HG03066 (cell line): ENCODE data around the gene GOLGA7B.
"Not testable (repeated sequence)": the region's sequence is repeated elsewhere in the genome, so short reads cannot be mapped to it uniquely, and the experiment has no call there.

Experiments
- ATAC-seq: cut with Tn5 transposase; IDR thresholded peaks from one replicate; pipeline ENCODE4 v1.9.1; 2021; ENCODE audit warnings: low read depth; ENCODE audit not compliant: unreplicated experiment

Gene GOLGA7B

DNA sequence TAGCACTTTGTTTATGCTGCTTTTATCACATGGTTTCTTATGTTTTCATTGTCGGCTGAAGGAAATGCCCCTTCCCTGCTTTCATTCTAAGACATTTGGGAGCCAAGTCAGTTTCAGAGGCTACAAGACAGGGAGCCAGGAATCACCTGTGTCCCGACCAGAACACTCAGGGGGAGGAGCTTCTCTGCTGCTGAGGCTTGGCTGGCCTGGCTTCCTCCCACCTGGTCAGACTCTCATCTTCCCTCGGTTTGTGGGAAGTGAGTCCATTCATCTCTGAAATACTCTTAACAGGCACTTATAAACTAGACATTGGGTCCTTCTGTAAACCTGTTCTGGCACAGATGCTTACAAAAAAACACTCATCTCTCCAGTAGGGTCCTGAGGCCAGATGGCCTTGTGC lies 19.6 kb upstream of the GOLGA7B start:
- ATAC-seq = no peak

GRCh38 chr10:97831259-97831658 lies 18.4 kb upstream of the GOLGA7B start:
- no peak for ATAC-seq

GRCh38 chr10:97836446-97836845 lies 13.2 kb upstream of the GOLGA7B start:
- ATAC-seq = no peak

DNA sequence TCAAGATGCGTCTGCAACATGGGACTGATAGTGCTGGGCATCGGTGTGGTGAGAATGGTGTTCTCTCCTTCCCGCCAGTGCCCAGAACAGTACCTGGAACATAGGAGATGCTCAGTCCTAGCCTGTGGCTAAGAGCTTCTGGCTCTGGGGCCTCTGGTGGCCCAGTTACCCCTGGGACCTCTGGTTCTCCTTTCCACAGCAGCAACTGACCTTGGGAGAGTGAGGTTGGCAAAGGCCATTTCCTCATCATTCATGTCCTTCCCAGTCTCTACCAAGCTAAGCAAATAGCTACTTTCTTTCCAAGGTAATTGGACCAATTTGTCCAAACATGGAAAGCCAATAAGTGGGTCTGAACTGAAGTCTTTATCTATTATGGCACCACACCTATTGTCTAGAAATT lies 11.6 kb upstream of the GOLGA7B start:
- ATAC-seq = no peak

- ATAC-seq = not testable (repeated sequence)
Observed at GRCh38 chr10:97841166-97841565, 8.5 kb upstream of the GOLGA7B start.

- not testable (repeated sequence) for ATAC-seq
Observed at GRCh38 chr10:97842114-97842513, 7.5 kb upstream of the GOLGA7B start.

GRCh38 chr10:97842656-97843280 lies 6.9 kb upstream of the GOLGA7B start:
- ATAC-seq = no peak

DNA sequence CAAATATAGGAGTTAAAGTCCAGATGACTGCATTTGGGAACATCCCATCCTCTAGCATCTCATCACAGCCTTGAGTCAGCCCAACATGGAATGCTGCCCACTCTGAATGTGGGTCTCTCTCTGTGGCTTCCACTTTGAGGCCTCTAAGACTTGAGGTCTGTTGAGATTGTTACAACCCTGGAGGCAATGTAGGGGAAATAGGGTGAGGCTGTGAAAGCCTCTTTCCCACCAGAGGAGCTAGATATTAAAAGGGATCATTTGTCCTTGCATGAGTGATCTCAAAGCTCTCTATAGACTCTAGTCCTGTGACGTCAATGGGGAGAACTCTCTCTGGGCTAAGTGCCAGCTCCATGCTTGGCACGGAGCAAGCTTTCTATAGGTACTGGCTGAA lies 6.4 kb upstream of the GOLGA7B start:
- ATAC-seq = no peak

- not testable (repeated sequence) for ATAC-seq
Observed at GRCh38 chr10:97843972-97844371, 5.7 kb upstream of the GOLGA7B start.

GRCh38 chr10:97844678-97845077 lies 5.0 kb upstream of the GOLGA7B start:
- ATAC-seq = no peak

DNA sequence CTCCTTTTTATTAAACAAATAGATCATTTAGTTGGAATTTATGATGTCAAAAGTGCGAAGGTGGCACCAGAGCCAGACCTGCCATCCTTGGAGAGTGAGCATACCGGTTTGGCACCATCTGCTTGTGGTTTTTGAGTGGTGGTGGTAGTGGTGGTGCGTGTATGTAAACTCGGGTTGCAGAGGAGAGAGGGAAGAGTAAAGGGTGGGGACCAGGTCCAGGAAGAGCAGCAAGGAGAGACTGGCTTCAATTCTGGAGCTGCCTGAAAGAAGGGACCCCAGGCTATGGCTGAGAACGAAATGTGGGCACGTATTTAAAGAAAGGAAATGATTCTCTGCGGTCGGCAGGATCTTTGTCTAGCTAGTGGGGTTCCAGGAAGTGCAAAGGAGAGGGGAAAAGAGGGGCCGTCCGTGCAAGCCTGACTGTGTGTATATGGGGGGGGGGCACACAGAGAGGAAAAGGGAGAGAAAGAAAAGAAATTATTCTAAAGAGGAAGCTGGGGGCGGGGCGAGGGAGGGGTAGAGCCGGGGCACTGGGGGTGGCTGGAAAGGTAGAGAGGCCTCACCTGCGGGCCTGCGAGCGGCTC lies 448 bp upstream of the GOLGA7B start:
- no peak for ATAC-seq

DNA sequence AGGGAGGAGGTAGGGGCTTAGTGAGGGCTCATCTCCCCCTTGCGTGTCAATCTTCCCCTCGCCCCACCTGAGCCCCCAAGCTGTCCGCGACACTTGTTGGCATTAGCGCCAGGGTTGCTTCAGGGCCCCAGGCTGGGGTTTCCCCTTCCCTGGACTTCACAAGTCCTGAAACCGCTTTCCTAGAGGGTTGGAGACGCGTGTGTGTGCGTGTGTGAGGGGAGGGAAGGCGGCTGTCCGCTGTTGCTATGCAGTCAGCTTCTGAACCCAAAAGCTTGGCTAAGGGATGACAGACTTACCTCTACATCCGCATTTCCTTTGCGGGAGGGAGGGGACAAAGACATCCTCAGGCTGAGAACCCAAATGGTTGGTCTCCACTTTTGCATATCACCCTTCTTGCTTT lies 803 bp downstream of the GOLGA7B start:
- no peak for ATAC-seq

GRCh38 chr10:97851341-97852001 lies 1.8 kb downstream of the GOLGA7B start:
- no peak for ATAC-seq

GRCh38 chr10:97852277-97852676 lies 2.6 kb downstream of the GOLGA7B start:
- no peak for ATAC-seq

- ATAC-seq = no peak
Observed at GRCh38 chr10:97852840-97853405, 3.3 kb downstream of the GOLGA7B start.

GRCh38 chr10:97854743-97855142 lies 5.1 kb downstream of the GOLGA7B start:
- ATAC-seq = no peak

DNA sequence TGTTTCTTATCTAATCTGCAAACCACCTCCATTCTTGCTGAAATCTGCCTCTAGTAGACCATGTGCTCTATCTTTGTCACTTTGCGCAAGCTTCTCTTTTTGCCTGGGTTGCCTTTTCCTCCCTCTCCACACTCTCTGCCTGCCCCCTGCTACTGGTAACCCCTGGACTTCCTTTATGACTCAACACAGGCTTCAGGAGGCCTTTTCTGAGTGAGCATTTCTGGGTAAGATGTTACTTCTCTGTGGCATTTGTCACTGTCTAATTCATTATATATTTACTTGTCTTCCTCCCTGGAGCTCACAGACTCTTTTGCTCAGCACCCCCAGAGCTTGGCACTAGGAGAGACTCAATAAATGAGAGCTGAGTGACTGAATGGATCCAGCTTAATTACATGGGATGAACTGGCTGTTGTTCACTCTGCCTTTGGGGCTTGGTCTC lies 8.4 kb downstream of the GOLGA7B start:
- ATAC-seq = no peak

DNA sequence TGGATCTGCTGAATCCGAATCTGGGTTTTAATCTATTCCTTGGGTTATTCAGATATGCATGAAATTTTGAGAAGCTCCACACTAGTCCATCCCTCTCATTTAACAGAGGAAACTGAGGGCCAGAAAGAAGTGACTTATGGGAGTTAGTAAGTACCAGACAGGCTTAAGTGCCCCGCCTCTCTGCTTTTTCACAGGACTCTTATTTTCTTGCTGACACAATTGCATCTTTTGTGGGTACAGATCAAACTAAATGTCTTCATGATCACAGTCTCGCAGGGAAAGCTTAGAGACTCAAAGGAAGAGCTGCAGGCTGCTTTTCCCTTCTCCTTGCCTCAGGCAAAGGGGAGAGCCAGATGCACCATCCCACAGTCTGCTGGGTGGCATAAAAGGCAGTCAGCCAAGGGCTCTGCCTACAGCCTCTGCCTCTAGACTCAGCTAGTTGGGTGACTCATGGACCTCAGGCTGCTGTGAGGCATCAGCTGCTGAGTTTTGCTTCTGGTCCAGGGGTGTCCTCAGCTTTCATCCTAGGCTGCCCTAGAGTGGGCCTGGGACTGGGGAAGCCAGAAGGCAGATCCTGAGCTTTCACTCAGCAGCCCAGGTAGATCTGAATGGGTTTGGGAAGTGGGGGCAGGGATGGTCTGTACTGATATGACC lies 11.6 kb downstream of the GOLGA7B start:
- no peak for ATAC-seq

DNA sequence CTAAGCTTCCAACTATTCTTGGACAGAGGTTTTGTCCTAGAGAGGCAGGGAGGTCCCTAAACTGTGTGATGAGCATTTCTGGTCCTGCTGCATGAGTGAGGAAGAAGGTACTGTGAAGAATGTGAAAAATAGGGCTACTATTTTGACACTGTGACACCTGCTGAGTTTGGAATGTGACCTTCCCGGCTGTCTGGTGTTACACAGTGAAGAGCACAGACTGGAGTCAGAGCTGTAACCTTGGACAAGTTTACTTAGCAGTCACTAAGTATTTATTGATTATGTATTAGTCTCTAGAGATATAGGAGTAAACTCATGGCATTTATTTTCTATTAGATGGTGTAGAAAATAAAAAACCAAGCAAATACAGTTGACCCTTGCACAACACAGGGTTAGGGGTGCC lies 12.3 kb downstream of the GOLGA7B start:
- no peak for ATAC-seq

GRCh38 chr10:97863808-97864207 lies 14.2 kb downstream of the GOLGA7B start:
- ATAC-seq = no peak

DNA sequence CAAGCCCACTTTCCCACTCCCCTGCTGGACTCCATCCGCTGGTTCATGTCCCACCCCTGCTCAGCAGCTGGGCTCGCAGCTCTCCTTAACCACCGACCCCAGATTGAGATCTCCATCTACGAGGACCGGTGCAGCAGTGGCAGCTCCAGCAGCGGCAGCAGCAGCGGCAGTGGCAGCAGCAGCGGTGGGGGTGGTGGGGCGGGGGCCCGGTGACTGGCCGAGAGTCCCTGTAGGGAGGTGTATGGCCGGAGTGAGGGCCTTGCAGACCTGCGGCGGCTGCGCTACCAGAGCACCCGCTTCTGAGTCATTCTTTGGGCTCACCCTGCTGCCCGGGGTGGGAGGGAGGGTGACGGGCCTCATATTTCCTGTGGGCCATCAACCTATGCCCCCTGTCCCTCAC lies 15.8 kb downstream of the GOLGA7B start:
- ATAC-seq = no peak
